IMR-90 (cell line): Measurements from ENCODE around the gene NRF1. TPM values are rescaled to one million over a fixed set of nuclear protein-coding genes. Genes with fewer than 3 reads are reported as not detected.

Experiments
- ATAC-seq: fragments of 200-7000 bp; cut with Tn5 transposase; 2 replicates; pipeline ENCODE4 v1.9.1; 2020; ENCODE audit warnings: low read depth, mild to moderate bottlenecking, moderate library complexity
- BruUV-seq: library from RNA; stranded (reverse); fragments of 400-500 nt; replicated peaks from 2 replicates; lab custom pipeline; 2021; lab: Mats Ljungman, UMichigan
- CTCF ChIA-PET: fragments of 300-600 bp; formaldehyde crosslinking; extraction: SDS; loops from one replicate; lab custom pipeline; 2021; ENCODE audit warnings: antibody characterized with exemption; lab: Yijun Ruan, JAX
- POLR2A ChIA-PET: fragments of 300-600 bp; sonication (Branson Sonifier 250); formaldehyde crosslinking; loops from one replicate; lab custom pipeline; 2022; ENCODE audit warnings: antibody characterized with exemption; ENCODE audit not compliant: unreplicated experiment; lab: Charles Lee
- DNase-seq: peaks from one replicate; pipeline ENCODE4 v3.0.0; 2013
- H2AFZ ChIP-seq: replicated peaks from 2 replicates; pipeline ENCODE3; 2013; ENCODE audit warnings: low read length, mild to moderate bottlenecking; ENCODE audit not compliant: poor library complexity
- H2AK5ac ChIP-seq: 2 replicates; pipeline ENCODE4 v1.6.1; 2013; ENCODE audit warnings: low read depth, low read length, inconsistent platforms
- H2AK9ac ChIP-seq: replicated peaks from 2 replicates; pipeline ENCODE3; 2013; ENCODE audit warnings: mild to moderate bottlenecking, low read depth, low read length, moderate library complexity; ENCODE audit not compliant: poor library complexity
- H2BK120ac ChIP-seq: 2 replicates; pipeline ENCODE4 v1.6.1; 2013; ENCODE audit warnings: low read depth, low read length, inconsistent platforms
- H2BK15ac ChIP-seq: 3 replicates; pipeline ENCODE4 v1.6.1; 2013; ENCODE audit warnings: low read depth, low read length, inconsistent platforms
- H2BK20ac ChIP-seq: 2 replicates; pipeline ENCODE4 v1.6.1; 2013; ENCODE audit warnings: low read depth, mild to moderate bottlenecking, inconsistent platforms, low read length, moderate library complexity
- H2BK5ac ChIP-seq: 2 replicates; pipeline ENCODE4 v1.6.1; 2013; ENCODE audit warnings: mild to moderate bottlenecking, low read depth, low read length, inconsistent platforms; ENCODE audit not compliant: poor library complexity, severe bottlenecking
- H3K14ac ChIP-seq: replicated peaks from 2 replicates; pipeline ENCODE4 v1.6.1; 2013; ENCODE audit warnings: low read depth, low read length, inconsistent platforms
- H3K18ac ChIP-seq: 2 replicates; pipeline ENCODE4 v1.6.1; 2013; ENCODE audit warnings: low read depth, low read length, control low read depth
- H3K23ac ChIP-seq: 2 replicates; pipeline ENCODE4 v1.6.1; 2013; ENCODE audit warnings: low read depth, low read length, inconsistent platforms
- H3K27ac ChIP-seq: 2 replicates; pipeline ENCODE4 v1.5.1; 2013; ENCODE audit warnings: mild to moderate bottlenecking, control low read depth, low read length; ENCODE audit not compliant: insufficient read depth
- H3K27me3 ChIP-seq: 2 replicates; pipeline ENCODE4 v1.6.1; 2013; ENCODE audit warnings: low read length; ENCODE audit not compliant: control insufficient read depth, insufficient read depth
- H3K36me3 ChIP-seq: 2 replicates; pipeline ENCODE4 v1.6.1; 2013; ENCODE audit warnings: low read length, mixed read lengths; ENCODE audit not compliant: control insufficient read depth, insufficient read depth
- H3K4ac ChIP-seq: 2 replicates; pipeline ENCODE4 v1.6.1; 2013; ENCODE audit warnings: low read depth, low read length, inconsistent platforms
- H3K4me1 ChIP-seq: 2 replicates; pipeline ENCODE4 v1.6.1; 2013; ENCODE audit warnings: low read length, mixed read lengths; ENCODE audit not compliant: control insufficient read depth, insufficient read depth
- H3K4me2 ChIP-seq: 2 replicates; pipeline ENCODE4 v1.6.1; 2013; ENCODE audit warnings: low read depth, mild to moderate bottlenecking, control low read depth, low read length, moderate library complexity
- H3K4me3 ChIP-seq: 2 replicates; pipeline ENCODE4 v1.5.1; 2013; ENCODE audit warnings: low read depth, mild to moderate bottlenecking, control low read depth, low read length, moderate library complexity; ENCODE audit not compliant: insufficient read depth
- H3K56ac ChIP-seq: 2 replicates; pipeline ENCODE4 v1.6.1; 2013; ENCODE audit warnings: low read length, inconsistent platforms; ENCODE audit not compliant: insufficient read depth; ENCODE audit errors: extremely low read depth
- H3K79me1 ChIP-seq, 2 experiments: 2 replicates each; pipeline ENCODE4 v1.6.1; 2013; ENCODE audit warnings: low read length in 2 of 2, inconsistent platforms in 1 of 2, low read depth in 1 of 2
- H3K9ac ChIP-seq: 2 replicates; pipeline ENCODE4 v1.6.1; 2013; ENCODE audit warnings: low read depth, low read length, control low read depth
- H3K9me1 ChIP-seq: 2 replicates; pipeline ENCODE4 v1.6.1; 2013; ENCODE audit warnings: low read length, inconsistent platforms; ENCODE audit not compliant: insufficient read depth
- H3K9me3 ChIP-seq: 2 replicates; pipeline ENCODE4 v1.6.1; 2013; ENCODE audit warnings: low read length; ENCODE audit not compliant: control insufficient read depth, insufficient read depth
- H4K20me1 ChIP-seq: 2 replicates; pipeline ENCODE4 v1.6.1; 2013; ENCODE audit warnings: low read length, inconsistent platforms; ENCODE audit not compliant: insufficient read depth
- H4K5ac ChIP-seq: 2 replicates; pipeline ENCODE4 v1.6.1; 2013; ENCODE audit warnings: mild to moderate bottlenecking, low read depth, low read length, control low read depth
- H4K8ac ChIP-seq, 2 experiments: 2 replicates each; pipeline ENCODE4 v1.6.1; 2013; ENCODE audit warnings: low read depth in 2 of 2, low read length in 2 of 2, control low read depth in 1 of 2, inconsistent platforms in 1 of 2
- H4K91ac ChIP-seq: 2 replicates; pipeline ENCODE4 v1.6.1; 2013; ENCODE audit warnings: low read depth, low read length, inconsistent platforms; ENCODE audit not compliant: insufficient read depth
- CHD1 ChIP-seq: IDR thresholded peaks from 2 replicates; pipeline ENCODE4 v1.6.1; 2012; ENCODE audit warnings: low read depth, low read length, improper control_type of control experiment
- FOS ChIP-seq: fragments of 150-350 bp; IDR thresholded peaks from 2 replicates; pipeline ENCODE4 v1.6.1; 2016; ENCODE audit warnings: low read depth, low read length
- MAZ ChIP-seq: IDR thresholded peaks from 2 replicates; pipeline ENCODE4 v1.6.1; 2012; ENCODE audit warnings: low read depth, mild to moderate bottlenecking, low read length, improper control_type of control experiment, moderate library complexity, borderline replicate concordance
- MXI1 ChIP-seq: IDR thresholded peaks from 2 replicates; pipeline ENCODE4 v1.6.1; 2012; ENCODE audit warnings: low read depth, mild to moderate bottlenecking, low read length, moderate library complexity, borderline replicate concordance
- RAD21 ChIP-seq: IDR thresholded peaks from 2 replicates; pipeline ENCODE4 v1.6.1; 2012; ENCODE audit warnings: low read length, improper control_type of control experiment
- RCOR1 ChIP-seq: IDR thresholded peaks from 2 replicates; pipeline ENCODE4 v1.6.1; 2012; ENCODE audit warnings: mild to moderate bottlenecking, low read length, improper control_type of control experiment; ENCODE audit not compliant: insufficient replicate concordance
- SMC3 ChIP-seq: fragments of 150-350 bp; IDR thresholded peaks from 2 replicates; pipeline ENCODE4 v1.6.1; 2016; ENCODE audit warnings: low read depth, mild to moderate bottlenecking, antibody characterized with exemption, low read length, moderate library complexity
- WGBS, 2 experiments: methylation state at CpG; one replicate each; pipeline versions ENCODE4 v1.1.5 to v1.1.7; 2013; ENCODE audit warnings: missing lambda C conversion rate in 2 of 2; ENCODE audit not compliant: insufficient read length in 1 of 2; ENCODE audit errors: extremely low coverage in 2 of 2; 5-methylcytosine and 5-hydroxymethylcytosine counted together
- dilution Hi-C: fragments of 300-500 bp; cut with HindIII; formaldehyde crosslinking; loops from one replicate; pipeline ENCODE4 v1.14.3; 2018; ENCODE audit warnings: low sequenced_read_pairs; ENCODE audit not compliant: unreplicated experiment
- in situ Hi-C: fragments of 300-500 bp; cut with MboI; formaldehyde crosslinking; loops from 3 replicates; pipeline ENCODE4 v1.14.3; 2019; ENCODE audit warnings: low sequenced_read_pairs, inconsistent platforms, mixed read lengths
- intact Hi-C: fragments of 100-400 bp; cut with micrococcal nuclease; formaldehyde crosslinking; loops from 2 replicates; pipeline ENCODE4 v1.10.0; 2022
- polyA plus RNA-seq, 3 experiments: library from polyadenylated mRNA; depleted of rRNA; stranded (reverse); fragments of >200 nt; gene quantifications; 2 replicates each; pipeline ENCODE4 v1.2.3, GENCODE V29; 2012; ENCODE audit warnings: low replicate concordance in 1 of 3
- total RNA-seq: library from RNA; depleted of rRNA; stranded (reverse); fragments of >200 nt; gene quantifications from 2 replicates; pipeline ENCODE4 v1.2.3, GENCODE V29; 2012
- TF ChIP-seq, protein P1 (sequence below): fragments of 150-350 bp; IDR thresholded peaks from 2 replicates; pipeline ENCODE4 v1.6.1; 2017; ENCODE audit warnings: mild to moderate bottlenecking, antibody characterized with exemption, low read length, low read depth
- TF ChIP-seq, protein P2 (sequence below): conservative IDR thresholded peaks from 2 replicates; pipeline ENCODE4 v1.5.1; 2012; ENCODE audit warnings: mild to moderate bottlenecking, low read depth, low read length, improper control_type of control experiment
- TF ChIP-seq, protein P3 (sequence below): fragments of 150-350 bp; IDR thresholded peaks from 2 replicates; pipeline ENCODE4 v1.6.1; 2016; ENCODE audit warnings: low read depth, mild to moderate bottlenecking, low read length, moderate library complexity, borderline replicate concordance

NRF1 gene
- total and polyA plus RNA-seq, 2 of the 4 experiments (the other 2 are of a cell fraction) = 11.4 to 15.8 TPM

DNA sequence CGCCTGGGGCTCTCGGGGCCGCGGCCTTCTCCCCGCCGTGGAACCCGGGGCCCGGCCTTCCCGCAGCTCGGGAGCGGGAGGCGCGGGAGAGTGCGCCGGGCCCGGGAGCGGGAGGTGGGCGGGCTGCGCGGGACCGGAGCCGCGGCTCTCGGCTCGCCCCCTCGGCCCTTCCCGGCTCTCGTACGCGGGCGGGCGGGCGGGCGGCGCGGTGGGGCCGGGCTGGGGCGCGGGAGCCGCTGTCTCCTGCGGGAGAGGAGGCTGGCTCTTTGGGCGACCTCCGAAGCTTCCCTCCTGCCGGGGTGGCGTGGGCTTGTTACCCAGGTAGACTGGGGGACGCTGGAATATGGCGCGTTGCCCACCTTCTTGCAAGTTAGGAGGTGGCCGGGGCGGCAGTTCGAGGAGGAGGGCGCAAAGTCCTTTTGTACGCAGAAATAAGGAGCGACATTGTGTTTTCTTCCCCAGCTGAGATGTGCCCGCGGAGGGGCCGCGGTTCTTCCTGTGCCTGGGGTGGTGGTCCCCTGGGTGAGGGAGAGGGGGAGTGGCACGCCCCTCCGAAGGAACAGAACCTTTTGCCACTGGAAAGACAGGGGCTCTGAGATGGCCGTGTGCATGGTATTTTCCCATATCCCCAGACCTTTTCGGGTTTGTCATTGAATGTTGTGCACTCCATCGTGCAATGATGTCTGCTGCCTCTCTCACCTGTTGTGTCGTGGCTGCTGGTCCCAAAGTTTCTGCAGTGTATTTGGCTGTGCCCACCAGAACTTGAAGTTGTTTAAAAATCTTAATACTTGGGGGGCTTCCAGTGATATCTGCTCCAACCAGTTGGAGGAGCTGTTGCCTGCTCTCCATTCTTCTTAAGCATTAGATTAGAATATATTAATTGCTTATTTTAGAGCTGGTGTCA, 844 bp downstream of the NRF1 start:
- H3K56ac ChIP-seq = peak overlapping the region; percentile 65; the same call in 1 of the 2 replicates
- H2AFZ ChIP-seq = peak overlapping the region; percentile 98
- peak overlapping the region; percentile 100 for H3K4me2 ChIP-seq
- peak overlapping the region; percentile 58; the same call in 1 of the 2 replicates for H4K91ac ChIP-seq
- peak overlapping the region; percentile 73 for H2BK5ac ChIP-seq
- peak overlapping the region; percentile 1 to 64; a peak in 3 of 4 replicates for H4K8ac ChIP-seq
- CTCF ChIA-PET = interaction anchor here (0.5 to 1.2 kb wide), 10 partner anchors 9 to 212 kb away, joined by 3 to 12 read pairs (median 4); no protein-coding TSS in a partner anchor
- TF ChIP-seq SMC3 (peak; percentile 39), FOS (no peak), MXI1 (no peak), RAD21 (peak; percentile 57), RCOR1 (no peak), CHD1 (no peak), MAZ (no peak)
- TF ChIP-seq, protein P1, sequence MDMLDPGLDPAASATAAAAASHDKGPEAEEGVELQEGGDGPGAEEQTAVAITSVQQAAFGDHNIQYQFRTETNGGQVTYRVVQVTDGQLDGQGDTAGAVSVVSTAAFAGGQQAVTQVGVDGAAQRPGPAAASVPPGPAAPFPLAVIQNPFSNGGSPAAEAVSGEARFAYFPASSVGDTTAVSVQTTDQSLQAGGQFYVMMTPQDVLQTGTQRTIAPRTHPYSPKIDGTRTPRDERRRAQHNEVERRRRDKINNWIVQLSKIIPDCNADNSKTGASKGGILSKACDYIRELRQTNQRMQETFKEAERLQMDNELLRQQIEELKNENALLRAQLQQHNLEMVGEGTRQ = no peak
- TF ChIP-seq, protein P2, sequence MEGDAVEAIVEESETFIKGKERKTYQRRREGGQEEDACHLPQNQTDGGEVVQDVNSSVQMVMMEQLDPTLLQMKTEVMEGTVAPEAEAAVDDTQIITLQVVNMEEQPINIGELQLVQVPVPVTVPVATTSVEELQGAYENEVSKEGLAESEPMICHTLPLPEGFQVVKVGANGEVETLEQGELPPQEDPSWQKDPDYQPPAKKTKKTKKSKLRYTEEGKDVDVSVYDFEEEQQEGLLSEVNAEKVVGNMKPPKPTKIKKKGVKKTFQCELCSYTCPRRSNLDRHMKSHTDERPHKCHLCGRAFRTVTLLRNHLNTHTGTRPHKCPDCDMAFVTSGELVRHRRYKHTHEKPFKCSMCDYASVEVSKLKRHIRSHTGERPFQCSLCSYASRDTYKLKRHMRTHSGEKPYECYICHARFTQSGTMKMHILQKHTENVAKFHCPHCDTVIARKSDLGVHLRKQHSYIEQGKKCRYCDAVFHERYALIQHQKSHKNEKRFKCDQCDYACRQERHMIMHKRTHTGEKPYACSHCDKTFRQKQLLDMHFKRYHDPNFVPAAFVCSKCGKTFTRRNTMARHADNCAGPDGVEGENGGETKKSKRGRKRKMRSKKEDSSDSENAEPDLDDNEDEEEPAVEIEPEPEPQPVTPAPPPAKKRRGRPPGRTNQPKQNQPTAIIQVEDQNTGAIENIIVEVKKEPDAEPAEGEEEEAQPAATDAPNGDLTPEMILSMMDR = peak; percentile 75
- TF ChIP-seq, protein P3, sequence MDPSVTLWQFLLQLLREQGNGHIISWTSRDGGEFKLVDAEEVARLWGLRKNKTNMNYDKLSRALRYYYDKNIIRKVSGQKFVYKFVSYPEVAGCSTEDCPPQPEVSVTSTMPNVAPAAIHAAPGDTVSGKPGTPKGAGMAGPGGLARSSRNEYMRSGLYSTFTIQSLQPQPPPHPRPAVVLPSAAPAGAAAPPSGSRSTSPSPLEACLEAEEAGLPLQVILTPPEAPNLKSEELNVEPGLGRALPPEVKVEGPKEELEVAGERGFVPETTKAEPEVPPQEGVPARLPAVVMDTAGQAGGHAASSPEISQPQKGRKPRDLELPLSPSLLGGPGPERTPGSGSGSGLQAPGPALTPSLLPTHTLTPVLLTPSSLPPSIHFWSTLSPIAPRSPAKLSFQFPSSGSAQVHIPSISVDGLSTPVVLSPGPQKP = no peak
- peak overlapping the region; percentile 97 for H3K27ac ChIP-seq
- no peak overlapping the region for H2BK15ac ChIP-seq
- ATAC-seq = peak; percentile 18
- peak overlapping the region; percentile 93 for H3K4me3 ChIP-seq
- no peaks in the 10 kb centered on the region for H3K27me3 ChIP-seq
- H2AK5ac ChIP-seq = peak overlapping the region; percentile 85; the same call in 1 of the 2 replicates
- dilution Hi-C loops (no loop called here), in situ Hi-C loops (no loop called here), intact Hi-C loops (loop anchor here (2.0 to 5.0 kb wide), 2 partner anchors 22 to 120 kb away; no protein-coding TSS in a partner anchor)
- peak overlapping the region; percentile 43; the same call in 1 of the 2 replicates for H4K5ac ChIP-seq
- H3K79me1 ChIP-seq = peaks cover 44 to 76% of the 10 kb centered on the region in 2 experiments
- peaks cover 34% of the 10 kb centered on the region for H4K20me1 ChIP-seq
- peak overlapping the region; percentile 95 for H3K23ac ChIP-seq
- peaks cover 3% of the 10 kb centered on the region for H3K4me1 ChIP-seq
- H3K4ac ChIP-seq = peak overlapping the region; percentile 75
- WGBS, 2 experiments = 0% methylated on average over 45 of the region's 64 CpGs; no CpG with 5 or more reads in 1 of the 2 experiments
- no peaks in the 10 kb centered on the region for H3K9me3 ChIP-seq
- peak overlapping the region; percentile 90 for H2AK9ac ChIP-seq
- 0 out of 2 replicates have a peak overlapping the region, but pooled peaks have one; percentile 51 for H2BK20ac ChIP-seq
- no peaks in the 10 kb centered on the region; the same call in 1 of the 2 replicates for H3K9me1 ChIP-seq
- no peak overlapping the region; the same call in 1 of the 2 replicates for H3K18ac ChIP-seq
- DNase-seq = peak; percentile 53
- peak overlapping the region; percentile 88 for H3K14ac ChIP-seq
- BruUV-seq = no TSS peak
- peak overlapping the region; percentile 24; the same call in 1 of the 2 replicates for H2BK120ac ChIP-seq
- H3K36me3 ChIP-seq = peaks cover 7% of the 10 kb centered on the region
- peak overlapping the region; percentile 98 for H3K9ac ChIP-seq
- POLR2A ChIA-PET = interaction anchor here (0.5 kb wide), 1 partner anchor 652 kb away, joined by 12 read pairs; no protein-coding TSS in a partner anchor
